ENCODE measurements around the gene ENTR1. TPM values are rescaled to one million over a fixed set of nuclear protein-coding genes. Genes with fewer than 3 reads are reported as not detected.

ENTR1 gene
- polyA plus RNA-seq, 1 donor from 2014 or later, result 63.7 TPM

DNA sequence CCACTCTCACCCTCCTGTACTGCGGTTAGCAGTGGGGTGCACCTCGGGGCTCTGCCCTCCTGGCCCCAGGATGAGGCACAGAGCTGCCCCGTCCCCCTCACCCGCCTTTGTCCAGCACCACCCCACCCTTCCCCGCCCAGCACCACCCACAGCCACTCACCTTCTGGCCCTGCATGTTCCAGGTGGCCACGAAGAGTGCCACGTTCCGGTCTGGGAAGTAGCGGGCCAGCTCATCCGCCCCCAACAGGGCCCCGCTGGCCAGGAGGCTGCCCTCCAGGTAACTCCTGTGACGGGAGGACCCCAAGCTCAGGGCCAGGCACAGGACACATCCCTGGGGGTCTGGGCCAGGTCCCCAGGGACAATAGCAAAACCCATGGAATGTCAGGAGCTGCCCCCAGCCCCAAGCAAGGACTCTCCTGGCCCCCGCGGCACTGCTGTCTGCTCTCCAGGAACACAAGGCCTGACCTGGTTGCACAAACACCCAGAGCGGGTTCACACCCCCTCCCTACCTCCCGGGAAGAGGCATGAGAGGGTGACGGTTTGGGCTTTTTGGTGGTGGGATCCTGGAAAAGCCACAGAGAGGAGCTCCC, 24.3 kb upstream of the ENTR1 start:
- H3K27me3 ChIP-seq (ENCODE audit: insufficient read depth, low read depth, low read length), result no peaks in the 10 kb centered on the region
- H3K9me3 ChIP-seq (ENCODE audit: low read length), result no peaks in the 10 kb centered on the region
- H3F3A ChIP-seq (ENCODE audit: insufficient read depth, low read length, poor library complexity, severe bottlenecking), result no peaks in the 10 kb centered on the region
- H3K4me3 ChIP-seq (ENCODE audit: low read length), result no peak overlapping the region
- no peak overlapping the region for H3K27ac ChIP-seq (ENCODE audit: low read length)
- no peaks in the 10 kb centered on the region for H3K36me3 ChIP-seq (ENCODE audit: insufficient read depth, low read length)
- H4K20me1 ChIP-seq (ENCODE audit: insufficient read depth), result no peaks in the 10 kb centered on the region
- peaks cover 32% of the 10 kb centered on the region for H3K79me2 ChIP-seq (replicated peaks; ENCODE audit: insufficient read depth, low read length)
- no peak overlapping the region for H3K4me2 ChIP-seq (ENCODE audit: low read length)
- TF ChIP-seq, protein P1, sequence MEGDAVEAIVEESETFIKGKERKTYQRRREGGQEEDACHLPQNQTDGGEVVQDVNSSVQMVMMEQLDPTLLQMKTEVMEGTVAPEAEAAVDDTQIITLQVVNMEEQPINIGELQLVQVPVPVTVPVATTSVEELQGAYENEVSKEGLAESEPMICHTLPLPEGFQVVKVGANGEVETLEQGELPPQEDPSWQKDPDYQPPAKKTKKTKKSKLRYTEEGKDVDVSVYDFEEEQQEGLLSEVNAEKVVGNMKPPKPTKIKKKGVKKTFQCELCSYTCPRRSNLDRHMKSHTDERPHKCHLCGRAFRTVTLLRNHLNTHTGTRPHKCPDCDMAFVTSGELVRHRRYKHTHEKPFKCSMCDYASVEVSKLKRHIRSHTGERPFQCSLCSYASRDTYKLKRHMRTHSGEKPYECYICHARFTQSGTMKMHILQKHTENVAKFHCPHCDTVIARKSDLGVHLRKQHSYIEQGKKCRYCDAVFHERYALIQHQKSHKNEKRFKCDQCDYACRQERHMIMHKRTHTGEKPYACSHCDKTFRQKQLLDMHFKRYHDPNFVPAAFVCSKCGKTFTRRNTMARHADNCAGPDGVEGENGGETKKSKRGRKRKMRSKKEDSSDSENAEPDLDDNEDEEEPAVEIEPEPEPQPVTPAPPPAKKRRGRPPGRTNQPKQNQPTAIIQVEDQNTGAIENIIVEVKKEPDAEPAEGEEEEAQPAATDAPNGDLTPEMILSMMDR (IDR thresholded peaks at IDR 0.05; ENCODE audit: poor library complexity, severe bottlenecking), result no peak
- TF ChIP-seq POLR2AphosphoS5 (IDR thresholded peaks at IDR 0.05) (no peak), EZH2 (IDR thresholded peaks at IDR 0.05; ENCODE audit: borderline replicate concordance, insufficient read depth, low read length, poor library complexity, severe bottlenecking) (no peak), EP300 (conservative IDR thresholded peaks at IDR 0.05; ENCODE audit: poor library complexity, severe bottlenecking) (no peak), RAD21 (conservative IDR thresholded peaks at IDR 0.05) (no peak), SMC3 (conservative IDR thresholded peaks at IDR 0.05; ENCODE audit: poor library complexity) (no peak), MXI1 (conservative IDR thresholded peaks at IDR 0.05; ENCODE audit: poor library complexity, severe bottlenecking) (no peak), TAF1 (IDR thresholded peaks at IDR 0.05; ENCODE audit: low read depth) (no peak)
- TF ChIP-seq, protein P2, sequence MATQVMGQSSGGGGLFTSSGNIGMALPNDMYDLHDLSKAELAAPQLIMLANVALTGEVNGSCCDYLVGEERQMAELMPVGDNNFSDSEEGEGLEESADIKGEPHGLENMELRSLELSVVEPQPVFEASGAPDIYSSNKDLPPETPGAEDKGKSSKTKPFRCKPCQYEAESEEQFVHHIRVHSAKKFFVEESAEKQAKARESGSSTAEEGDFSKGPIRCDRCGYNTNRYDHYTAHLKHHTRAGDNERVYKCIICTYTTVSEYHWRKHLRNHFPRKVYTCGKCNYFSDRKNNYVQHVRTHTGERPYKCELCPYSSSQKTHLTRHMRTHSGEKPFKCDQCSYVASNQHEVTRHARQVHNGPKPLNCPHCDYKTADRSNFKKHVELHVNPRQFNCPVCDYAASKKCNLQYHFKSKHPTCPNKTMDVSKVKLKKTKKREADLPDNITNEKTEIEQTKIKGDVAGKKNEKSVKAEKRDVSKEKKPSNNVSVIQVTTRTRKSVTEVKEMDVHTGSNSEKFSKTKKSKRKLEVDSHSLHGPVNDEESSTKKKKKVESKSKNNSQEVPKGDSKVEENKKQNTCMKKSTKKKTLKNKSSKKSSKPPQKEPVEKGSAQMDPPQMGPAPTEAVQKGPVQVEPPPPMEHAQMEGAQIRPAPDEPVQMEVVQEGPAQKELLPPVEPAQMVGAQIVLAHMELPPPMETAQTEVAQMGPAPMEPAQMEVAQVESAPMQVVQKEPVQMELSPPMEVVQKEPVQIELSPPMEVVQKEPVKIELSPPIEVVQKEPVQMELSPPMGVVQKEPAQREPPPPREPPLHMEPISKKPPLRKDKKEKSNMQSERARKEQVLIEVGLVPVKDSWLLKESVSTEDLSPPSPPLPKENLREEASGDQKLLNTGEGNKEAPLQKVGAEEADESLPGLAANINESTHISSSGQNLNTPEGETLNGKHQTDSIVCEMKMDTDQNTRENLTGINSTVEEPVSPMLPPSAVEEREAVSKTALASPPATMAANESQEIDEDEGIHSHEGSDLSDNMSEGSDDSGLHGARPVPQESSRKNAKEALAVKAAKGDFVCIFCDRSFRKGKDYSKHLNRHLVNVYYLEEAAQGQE (IDR thresholded peaks at IDR 0.05; ENCODE audit: borderline replicate concordance), result no peak
- no peak overlapping the region for H2AFZ ChIP-seq (ENCODE audit: low read depth, low read length)
- H3K9me2 ChIP-seq (ENCODE audit: insufficient read depth, low read length), result no peaks in the 10 kb centered on the region
- H3K9ac ChIP-seq (ENCODE audit: low read length), result no peak overlapping the region

DNA sequence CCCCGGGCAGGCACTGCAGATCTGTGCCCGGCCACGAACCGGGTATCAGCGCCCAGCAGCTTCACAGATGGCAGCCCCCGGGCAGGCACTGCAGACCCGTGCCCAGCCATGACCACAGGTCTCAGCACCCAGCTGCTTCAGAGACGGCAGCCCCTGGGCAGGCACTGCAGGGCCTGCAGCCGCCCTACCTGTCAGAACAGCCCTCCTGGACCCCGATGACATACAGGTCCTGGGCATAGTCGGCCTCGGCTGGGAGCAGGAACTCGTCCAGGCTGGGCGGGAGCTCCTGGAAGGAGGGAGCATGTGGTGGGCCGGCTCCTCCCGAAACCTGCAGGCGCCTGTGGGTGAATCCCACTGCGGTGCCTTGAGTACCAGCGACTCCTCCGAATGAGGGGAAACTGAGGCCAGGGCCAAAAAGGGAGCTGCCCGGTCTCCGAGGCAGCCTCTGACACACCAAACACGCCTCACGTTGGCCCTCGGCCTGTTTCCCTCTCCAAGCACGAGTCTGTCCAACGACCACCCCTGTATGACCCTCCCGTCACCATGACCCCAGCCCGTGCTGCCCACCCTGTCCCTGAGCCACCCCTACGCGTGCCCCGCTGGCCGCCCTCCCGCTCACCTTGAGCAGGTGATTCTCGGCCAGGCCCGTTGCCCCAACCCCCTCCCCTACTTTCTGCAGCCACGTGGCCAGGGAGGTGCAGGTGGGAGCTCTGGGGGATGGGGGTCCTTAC, 23.6 kb upstream of the ENTR1 start:
- Histone ChIP-seq H3K9me3 (ENCODE audit: low read length) (no peaks in the 10 kb centered on the region), H3F3A (ENCODE audit: insufficient read depth, low read length, poor library complexity, severe bottlenecking) (no peaks in the 10 kb centered on the region), H3K27ac (ENCODE audit: low read length) (no peak overlapping the region), H4K20me1 (ENCODE audit: insufficient read depth) (no peaks in the 10 kb centered on the region), H3K4me3 (ENCODE audit: low read length) (no peak overlapping the region), H3K9ac (ENCODE audit: low read length) (no peak overlapping the region), H2AFZ (ENCODE audit: low read depth, low read length) (no peak overlapping the region), H3K27me3 (ENCODE audit: insufficient read depth, low read depth, low read length) (no peaks in the 10 kb centered on the region), H3K4me2 (ENCODE audit: low read length) (no peak overlapping the region), H3K79me2 (replicated peaks; ENCODE audit: insufficient read depth, low read length) (peaks cover 32% of the 10 kb centered on the region), H3K36me3 (ENCODE audit: insufficient read depth, low read length) (no peaks in the 10 kb centered on the region), H3K9me2 (ENCODE audit: insufficient read depth, low read length) (no peaks in the 10 kb centered on the region)
- no peak for TF ChIP-seq EZH2 (IDR thresholded peaks at IDR 0.05; ENCODE audit: borderline replicate concordance, insufficient read depth, low read length, poor library complexity, severe bottlenecking)
- TF ChIP-seq, protein P2 (IDR thresholded peaks at IDR 0.05; ENCODE audit: borderline replicate concordance), result no peak

Data from neural cell (in vitro differentiated cells).